Activated CD8-positive, alpha-beta T cell treated with anti-CD3 and anti-CD28 coated beads, Interleukin-2, amount 10 ng/mL, durations not matched to agents 7 days and 5 days (primary cell): ENCODE data around the gene LRRC2. TPM values are rescaled to one million over a fixed set of nuclear protein-coding genes. Genes with fewer than 3 reads are reported as not detected.

Experiments
- ATAC-seq: fragments of 150-1000 bp; cut with Tn5 transposase; one replicate; pipeline ENCODE4 v1.10.0; 2021; ENCODE audit warnings: moderate library complexity
- CTCF ChIA-PET: fragments of 350-600 bp; sonication (Branson Sonifier 250); formaldehyde crosslinking; loops from one replicate; lab custom pipeline; 2021; ENCODE audit warnings: antibody characterized with exemption; lab: Charles Lee
- POLR2A ChIA-PET: fragments of 350-600 bp; sonication (Branson Sonifier 250); formaldehyde crosslinking; loops from one replicate; lab custom pipeline; 2021; ENCODE audit warnings: antibody characterized with exemption; lab: Charles Lee
- DNase-seq: peaks from one replicate; pipeline ENCODE4 v3.0.0-alpha.2; 2020
- H3K27ac Mint-ChIP-seq: one replicate; pipeline ENCODE4 v1.8.0; 2021; ENCODE audit warnings: mild to moderate bottlenecking, mixed read lengths
- H3K27me3 Mint-ChIP-seq: one replicate; pipeline ENCODE4 v1.8.0; 2021; ENCODE audit warnings: low read depth, mixed read lengths
- H3K36me3 Mint-ChIP-seq: one replicate; pipeline ENCODE4 v1.8.0; 2021; ENCODE audit warnings: low read depth, mixed read lengths
- H3K4me1 Mint-ChIP-seq: one replicate; pipeline ENCODE4 v1.8.0; 2021; ENCODE audit warnings: low read depth, mixed read lengths
- H3K4me3 Mint-ChIP-seq: one replicate; pipeline ENCODE4 v1.8.0; 2021; ENCODE audit warnings: mild to moderate bottlenecking, mixed read lengths
- H3K9me3 Mint-ChIP-seq: one replicate; pipeline ENCODE4 v1.8.0; 2022; ENCODE audit warnings: mixed read lengths; ENCODE audit not compliant: insufficient read depth
- total RNA-seq, 2 experiments: library from RNA; stranded (reverse); gene quantifications; one replicate each; pipeline ENCODE4 v1.2.3, GENCODE V29; 2021

LRRC2 gene
- total RNA-seq, 2 experiments from 2014 or later = 0.11 TPM; not detected in 1

GRCh38 chr3:46469680-46470357, 96.3 kb downstream of the LRRC2 start:
- Mint-ChIP-seq H3K36me3 (no peaks in the 10 kb centered on the region), H3K9me3 (peaks cover 12% of the 10 kb centered on the region), H3K4me1 (peaks cover 2% of the 10 kb centered on the region), H3K27ac (no peak overlapping the region), H3K4me3 (no peak overlapping the region), H3K27me3 (peaks cover 44% of the 10 kb centered on the region)
- POLR2A ChIA-PET = no interaction called here
- CTCF ChIA-PET = interaction anchor here (1.3 to 10.9 kb wide), 2 partner anchors 19 to 160 kb away, joined by 3 to 69 read pairs; no protein-coding TSS in a partner anchor
- ATAC-seq (no peak), DNase-seq (no peak)

- Mint-ChIP-seq H3K27me3 (peaks cover 44% of the 10 kb centered on the region), H3K4me3 (no peak overlapping the region), H3K9me3 (peaks cover 4% of the 10 kb centered on the region), H3K4me1 (peaks cover 7% of the 10 kb centered on the region), H3K36me3 (no peaks in the 10 kb centered on the region), H3K27ac (no peak overlapping the region)
- POLR2A ChIA-PET = no interaction called here
- ATAC-seq = no peak
- CTCF ChIA-PET = interaction anchor here (10.9 kb wide), 1 partner anchor 19 kb away, joined by 69 read pairs; no protein-coding TSS in a partner anchor
- DNase-seq = no peak
Measured at GRCh38 chr3:46468753-46469600, 97.1 kb downstream of the LRRC2 start.

- no peak for ATAC-seq
- no peak for DNase-seq
- H3K4me3 Mint-ChIP-seq = no peak overlapping the region
- H3K27me3 Mint-ChIP-seq = peaks cover 45% of the 10 kb centered on the region
- H3K36me3 Mint-ChIP-seq = no peaks in the 10 kb centered on the region
- POLR2A ChIA-PET = no interaction called here
- no peak overlapping the region for H3K27ac Mint-ChIP-seq
- H3K4me1 Mint-ChIP-seq = peaks cover 13% of the 10 kb centered on the region
- no peaks in the 10 kb centered on the region for H3K9me3 Mint-ChIP-seq
- CTCF ChIA-PET = interaction anchor here (10.9 kb wide), 1 partner anchor 21 kb away, joined by 69 read pairs; no protein-coding TSS in a partner anchor
Measured at GRCh38 chr3:46467562-46467961, 98.5 kb downstream of the LRRC2 start.

GRCh38 chr3:46466871-46467403, 99.2 kb downstream of the LRRC2 start:
- Mint-ChIP-seq H3K27me3 (peaks cover 47% of the 10 kb centered on the region), H3K4me3 (no peak overlapping the region), H3K4me1 (peaks cover 13% of the 10 kb centered on the region), H3K9me3 (no peaks in the 10 kb centered on the region), H3K27ac (no peak overlapping the region), H3K36me3 (no peaks in the 10 kb centered on the region)
- ATAC-seq (no peak), DNase-seq (no peak)
- POLR2A ChIA-PET = no interaction called here
- CTCF ChIA-PET = no interaction called here

GRCh38 chr3:46466273-46466672, 99.8 kb downstream of the LRRC2 start:
- H3K36me3 Mint-ChIP-seq = no peaks in the 10 kb centered on the region
- H3K9me3 Mint-ChIP-seq = no peaks in the 10 kb centered on the region
- DNase-seq (no peak), ATAC-seq (no peak)
- POLR2A ChIA-PET = no interaction called here
- peaks cover 13% of the 10 kb centered on the region for H3K4me1 Mint-ChIP-seq
- H3K4me3 Mint-ChIP-seq = no peak overlapping the region
- no peak overlapping the region for H3K27ac Mint-ChIP-seq
- peaks cover 51% of the 10 kb centered on the region for H3K27me3 Mint-ChIP-seq
- CTCF ChIA-PET = interaction anchor here (1.4 kb wide), 1 partner anchor 22 kb away, joined by 7 read pairs; no protein-coding TSS in a partner anchor

Other genes starting within 250 kb of the LRRC2 start
- 10 to 100 TPM; 70.8 to 70.9 TPM for gene CCR2, start 212.2 kb downstream of the LRRC2 start, total RNA-seq
- gene CCR5, start 195.4 kb downstream of the LRRC2 start, total RNA-seq = 10 to 100 TPM; 38.4 to 38.8 TPM
- gene CCRL2, start 159.0 kb downstream of the LRRC2 start, total RNA-seq = 10 to 100 TPM; 10.1 to 11.2 TPM
- gene LTF, start 101.4 kb downstream of the LRRC2 start, total RNA-seq = not detected
- not detected for gene RTP3, start 68.3 kb downstream of the LRRC2 start, total RNA-seq
- gene FAM240A, start 46.2 kb upstream of the LRRC2 start, total RNA-seq = not detected
- gene ALS2CL, start 127.4 kb upstream of the LRRC2 start, total RNA-seq = 1 to 10 TPM; 1.3 to 1.4 TPM
- under 1 TPM in 1 of 2 experiments, not detected in 1; 0.34 TPM for gene TMIE, start 135.1 kb upstream of the LRRC2 start, total RNA-seq
- not detected for gene PRSS50, start 151.6 kb upstream of the LRRC2 start, total RNA-seq